K562 (cell line): ENCODE measurements around the gene NPAS2. TPM values are rescaled to one million over a fixed set of nuclear protein-coding genes. Genes with fewer than 3 reads are reported as not detected.
A peak's percentile ranks its signal among the peaks of the same experiment; 100 is the strongest.

Experiments
- CHD2 ChIP-seq: IDR thresholded peaks from 2 replicates; pipeline ENCODE4 v1.6.1; 2011; ENCODE audit warnings: low read depth, low read length
- FOXP1 ChIP-seq: sonication (generic); formaldehyde crosslinking; IDR thresholded peaks from 2 replicates; pipeline ENCODE4 v1.8.0; 2022; ENCODE audit warnings: mild to moderate bottlenecking, missing genetic modification reagents
- FUS ChIP-seq: fragments of 200-400 bp; formaldehyde crosslinking; optimal IDR thresholded peaks from 2 replicates; pipeline ENCODE3; 2017; ENCODE audit warnings: low read depth, low read length
- HMG20B ChIP-seq: fragments of 250-450 bp; sonication (Bioruptor Pico); IDR thresholded peaks from 2 replicates; pipeline ENCODE4 v1.5.0; 2021; ENCODE audit warnings: mild to moderate bottlenecking
- HMGN3 ChIP-seq: IDR thresholded peaks from 2 replicates; pipeline ENCODE4 v1.6.1; 2011; ENCODE audit warnings: borderline replicate concordance, low read depth, mild to moderate bottlenecking, mixed read lengths, low read length; ENCODE audit not compliant: insufficient read length; ENCODE audit errors: extremely low read depth
- KLF6 ChIP-seq: fragments of 250-450 bp; sonication (Bioruptor Pico); IDR thresholded peaks from 2 replicates; pipeline ENCODE4 v1.4.0; 2020; ENCODE audit warnings: mild to moderate bottlenecking, moderate library complexity, borderline replicate concordance
- TARDBP ChIP-seq: fragments of 450-650 bp; IDR thresholded peaks from 2 replicates; pipeline ENCODE4 v1.6.1; 2016
- TCF3 ChIP-seq: sonication (generic); formaldehyde crosslinking; IDR thresholded peaks from 2 replicates; pipeline ENCODE4 v1.4.0; 2020; ENCODE audit warnings: mild to moderate bottlenecking, missing genetic modification reagents
- ZC3H8 ChIP-seq: fragments of 450-650 bp; IDR thresholded peaks from 2 replicates; pipeline ENCODE4 v1.6.1; 2017
- ZKSCAN3 ChIP-seq: fragments of 250-450 bp; sonication (Bioruptor Pico); IDR thresholded peaks from 2 replicates; pipeline ENCODE4 v1.4.0; 2020
- ZNF583 ChIP-seq: fragments of 250-450 bp; sonication (Bioruptor Pico); IDR thresholded peaks from 2 replicates; pipeline ENCODE4 v1.4.0; 2020
- polyA plus RNA-seq, 8 experiments: library from polyadenylated mRNA; depleted of rRNA in 4 of 8; stranded (reverse) in 5 of 8; unstranded in 3 of 8; fragments of >200 nt; fragmentation: Nextera tagmentation in 2 of 8; fragmentation: Illumina TruSeq in 1 of 8; extraction: Ambion mirVana in 2 of 8; extraction: Trizol in 1 of 8; gene quantifications; 2 replicates each; pipeline versions ENCODE4 v1.2.1 to v1.2.3, GENCODE V29; 2011 to 2014; ENCODE audit warnings: inconsistent platforms in 1 of 8, missing spikeins in 1 of 8
- total RNA-seq, 7 experiments: library from RNA; depleted of rRNA in 6 of 7; stranded (reverse); fragments of >200 nt in 6 of 7; fragmentation: Illumina TruSeq in 2 of 7; extraction: Trizol in 2 of 7; gene quantifications; 2 replicates each; pipeline versions ENCODE4 v1.2.1 to v1.2.3, GENCODE V29; 2011 to 2021; ENCODE audit warnings: low replicate concordance in 1 of 7
- TF ChIP-seq, protein P1 (sequence below): sonication (generic); formaldehyde crosslinking; IDR thresholded peaks from 2 replicates; pipeline ENCODE4 v1.8.1; 2022; ENCODE audit warnings: missing genetic modification reagents
- TF ChIP-seq, protein P2 (sequence below): fragments of 250-450 bp; sonication (Bioruptor Pico); IDR thresholded peaks from 2 replicates; pipeline ENCODE4 v1.8.0; 2021; ENCODE audit warnings: moderate library complexity, mild to moderate bottlenecking, inconsistent platforms
- TF ChIP-seq, protein P3 (sequence below): fragments of 450-650 bp; IDR thresholded peaks from 2 replicates; pipeline ENCODE4 v1.6.1; 2016; ENCODE audit warnings: mild to moderate bottlenecking, moderate library complexity

Gene NPAS2
- total and polyA plus RNA-seq, 9 of the 15 experiments (the other 6 are each of a cell fraction or from before 2014, with no cell fraction given): 0.06 to 0.29 (median 0.07) TPM; not detected in 5

DNA sequence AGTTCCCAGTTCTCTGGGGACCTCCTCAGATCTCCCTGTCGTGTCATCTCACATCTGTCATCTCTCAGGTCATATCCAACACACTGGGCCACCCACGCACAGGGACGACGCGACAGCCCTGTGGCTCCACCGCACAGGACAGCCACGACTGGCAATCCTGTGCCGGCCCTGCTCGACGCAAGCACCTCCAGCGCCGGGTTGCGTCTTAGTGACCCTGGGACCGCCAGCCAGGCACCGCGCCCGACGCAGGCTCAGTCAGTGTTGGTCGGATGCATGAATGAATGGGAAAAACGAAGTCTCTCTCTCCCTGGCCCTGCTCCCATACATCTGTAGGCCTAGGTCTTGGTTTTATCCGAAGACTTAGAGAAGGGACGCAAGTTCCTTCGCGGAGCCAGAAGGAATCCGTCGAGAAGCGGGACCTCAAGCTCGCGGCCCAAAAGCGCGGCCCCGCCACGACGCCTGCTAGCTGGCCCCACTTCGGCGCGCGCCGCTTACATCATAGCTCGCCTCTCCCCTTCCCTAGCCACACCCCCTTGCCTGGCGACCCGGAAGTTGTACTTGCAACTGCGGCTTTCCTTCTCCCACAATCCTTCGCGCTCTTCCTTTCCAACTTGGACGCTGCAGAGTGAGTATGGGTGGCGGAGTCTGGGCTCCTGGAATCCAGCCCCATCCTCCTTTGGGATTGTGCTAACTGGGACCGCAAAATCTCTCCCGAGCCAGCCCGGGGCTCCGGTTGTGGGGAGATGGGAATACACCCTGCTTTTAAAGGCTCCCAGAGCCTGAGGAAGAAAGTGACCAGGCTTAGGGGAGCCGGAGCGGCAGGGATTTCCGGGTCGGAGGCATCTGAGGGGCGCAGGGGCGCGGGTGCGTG lies 182.0 kb downstream of the NPAS2 start, which contains the start of gene RPL31 (continued):
- TF ChIP-seq, protein P1, sequence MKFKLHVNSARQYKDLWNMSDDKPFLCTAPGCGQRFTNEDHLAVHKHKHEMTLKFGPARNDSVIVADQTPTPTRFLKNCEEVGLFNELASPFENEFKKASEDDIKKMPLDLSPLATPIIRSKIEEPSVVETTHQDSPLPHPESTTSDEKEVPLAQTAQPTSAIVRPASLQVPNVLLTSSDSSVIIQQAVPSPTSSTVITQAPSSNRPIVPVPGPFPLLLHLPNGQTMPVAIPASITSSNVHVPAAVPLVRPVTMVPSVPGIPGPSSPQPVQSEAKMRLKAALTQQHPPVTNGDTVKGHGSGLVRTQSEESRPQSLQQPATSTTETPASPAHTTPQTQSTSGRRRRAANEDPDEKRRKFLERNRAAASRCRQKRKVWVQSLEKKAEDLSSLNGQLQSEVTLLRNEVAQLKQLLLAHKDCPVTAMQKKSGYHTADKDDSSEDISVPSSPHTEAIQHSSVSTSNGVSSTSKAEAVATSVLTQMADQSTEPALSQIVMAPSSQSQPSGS (CRISPR knock-in tag): peak; percentile 97
- TF ChIP-seq ZC3H8: no peak
- no peak for TF ChIP-seq FUS
- peak; percentile 100 for TF ChIP-seq FOXP1 (CRISPR knock-in tag)
- TF ChIP-seq, protein P2, sequence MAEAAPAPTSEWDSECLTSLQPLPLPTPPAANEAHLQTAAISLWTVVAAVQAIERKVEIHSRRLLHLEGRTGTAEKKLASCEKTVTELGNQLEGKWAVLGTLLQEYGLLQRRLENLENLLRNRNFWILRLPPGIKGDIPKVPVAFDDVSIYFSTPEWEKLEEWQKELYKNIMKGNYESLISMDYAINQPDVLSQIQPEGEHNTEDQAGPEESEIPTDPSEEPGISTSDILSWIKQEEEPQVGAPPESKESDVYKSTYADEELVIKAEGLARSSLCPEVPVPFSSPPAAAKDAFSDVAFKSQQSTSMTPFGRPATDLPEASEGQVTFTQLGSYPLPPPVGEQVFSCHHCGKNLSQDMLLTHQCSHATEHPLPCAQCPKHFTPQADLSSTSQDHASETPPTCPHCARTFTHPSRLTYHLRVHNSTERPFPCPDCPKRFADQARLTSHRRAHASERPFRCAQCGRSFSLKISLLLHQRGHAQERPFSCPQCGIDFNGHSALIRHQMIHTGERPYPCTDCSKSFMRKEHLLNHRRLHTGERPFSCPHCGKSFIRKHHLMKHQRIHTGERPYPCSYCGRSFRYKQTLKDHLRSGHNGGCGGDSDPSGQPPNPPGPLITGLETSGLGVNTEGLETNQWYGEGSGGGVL (CRISPR knock-in tag): no peak
- TF ChIP-seq, protein P3, sequence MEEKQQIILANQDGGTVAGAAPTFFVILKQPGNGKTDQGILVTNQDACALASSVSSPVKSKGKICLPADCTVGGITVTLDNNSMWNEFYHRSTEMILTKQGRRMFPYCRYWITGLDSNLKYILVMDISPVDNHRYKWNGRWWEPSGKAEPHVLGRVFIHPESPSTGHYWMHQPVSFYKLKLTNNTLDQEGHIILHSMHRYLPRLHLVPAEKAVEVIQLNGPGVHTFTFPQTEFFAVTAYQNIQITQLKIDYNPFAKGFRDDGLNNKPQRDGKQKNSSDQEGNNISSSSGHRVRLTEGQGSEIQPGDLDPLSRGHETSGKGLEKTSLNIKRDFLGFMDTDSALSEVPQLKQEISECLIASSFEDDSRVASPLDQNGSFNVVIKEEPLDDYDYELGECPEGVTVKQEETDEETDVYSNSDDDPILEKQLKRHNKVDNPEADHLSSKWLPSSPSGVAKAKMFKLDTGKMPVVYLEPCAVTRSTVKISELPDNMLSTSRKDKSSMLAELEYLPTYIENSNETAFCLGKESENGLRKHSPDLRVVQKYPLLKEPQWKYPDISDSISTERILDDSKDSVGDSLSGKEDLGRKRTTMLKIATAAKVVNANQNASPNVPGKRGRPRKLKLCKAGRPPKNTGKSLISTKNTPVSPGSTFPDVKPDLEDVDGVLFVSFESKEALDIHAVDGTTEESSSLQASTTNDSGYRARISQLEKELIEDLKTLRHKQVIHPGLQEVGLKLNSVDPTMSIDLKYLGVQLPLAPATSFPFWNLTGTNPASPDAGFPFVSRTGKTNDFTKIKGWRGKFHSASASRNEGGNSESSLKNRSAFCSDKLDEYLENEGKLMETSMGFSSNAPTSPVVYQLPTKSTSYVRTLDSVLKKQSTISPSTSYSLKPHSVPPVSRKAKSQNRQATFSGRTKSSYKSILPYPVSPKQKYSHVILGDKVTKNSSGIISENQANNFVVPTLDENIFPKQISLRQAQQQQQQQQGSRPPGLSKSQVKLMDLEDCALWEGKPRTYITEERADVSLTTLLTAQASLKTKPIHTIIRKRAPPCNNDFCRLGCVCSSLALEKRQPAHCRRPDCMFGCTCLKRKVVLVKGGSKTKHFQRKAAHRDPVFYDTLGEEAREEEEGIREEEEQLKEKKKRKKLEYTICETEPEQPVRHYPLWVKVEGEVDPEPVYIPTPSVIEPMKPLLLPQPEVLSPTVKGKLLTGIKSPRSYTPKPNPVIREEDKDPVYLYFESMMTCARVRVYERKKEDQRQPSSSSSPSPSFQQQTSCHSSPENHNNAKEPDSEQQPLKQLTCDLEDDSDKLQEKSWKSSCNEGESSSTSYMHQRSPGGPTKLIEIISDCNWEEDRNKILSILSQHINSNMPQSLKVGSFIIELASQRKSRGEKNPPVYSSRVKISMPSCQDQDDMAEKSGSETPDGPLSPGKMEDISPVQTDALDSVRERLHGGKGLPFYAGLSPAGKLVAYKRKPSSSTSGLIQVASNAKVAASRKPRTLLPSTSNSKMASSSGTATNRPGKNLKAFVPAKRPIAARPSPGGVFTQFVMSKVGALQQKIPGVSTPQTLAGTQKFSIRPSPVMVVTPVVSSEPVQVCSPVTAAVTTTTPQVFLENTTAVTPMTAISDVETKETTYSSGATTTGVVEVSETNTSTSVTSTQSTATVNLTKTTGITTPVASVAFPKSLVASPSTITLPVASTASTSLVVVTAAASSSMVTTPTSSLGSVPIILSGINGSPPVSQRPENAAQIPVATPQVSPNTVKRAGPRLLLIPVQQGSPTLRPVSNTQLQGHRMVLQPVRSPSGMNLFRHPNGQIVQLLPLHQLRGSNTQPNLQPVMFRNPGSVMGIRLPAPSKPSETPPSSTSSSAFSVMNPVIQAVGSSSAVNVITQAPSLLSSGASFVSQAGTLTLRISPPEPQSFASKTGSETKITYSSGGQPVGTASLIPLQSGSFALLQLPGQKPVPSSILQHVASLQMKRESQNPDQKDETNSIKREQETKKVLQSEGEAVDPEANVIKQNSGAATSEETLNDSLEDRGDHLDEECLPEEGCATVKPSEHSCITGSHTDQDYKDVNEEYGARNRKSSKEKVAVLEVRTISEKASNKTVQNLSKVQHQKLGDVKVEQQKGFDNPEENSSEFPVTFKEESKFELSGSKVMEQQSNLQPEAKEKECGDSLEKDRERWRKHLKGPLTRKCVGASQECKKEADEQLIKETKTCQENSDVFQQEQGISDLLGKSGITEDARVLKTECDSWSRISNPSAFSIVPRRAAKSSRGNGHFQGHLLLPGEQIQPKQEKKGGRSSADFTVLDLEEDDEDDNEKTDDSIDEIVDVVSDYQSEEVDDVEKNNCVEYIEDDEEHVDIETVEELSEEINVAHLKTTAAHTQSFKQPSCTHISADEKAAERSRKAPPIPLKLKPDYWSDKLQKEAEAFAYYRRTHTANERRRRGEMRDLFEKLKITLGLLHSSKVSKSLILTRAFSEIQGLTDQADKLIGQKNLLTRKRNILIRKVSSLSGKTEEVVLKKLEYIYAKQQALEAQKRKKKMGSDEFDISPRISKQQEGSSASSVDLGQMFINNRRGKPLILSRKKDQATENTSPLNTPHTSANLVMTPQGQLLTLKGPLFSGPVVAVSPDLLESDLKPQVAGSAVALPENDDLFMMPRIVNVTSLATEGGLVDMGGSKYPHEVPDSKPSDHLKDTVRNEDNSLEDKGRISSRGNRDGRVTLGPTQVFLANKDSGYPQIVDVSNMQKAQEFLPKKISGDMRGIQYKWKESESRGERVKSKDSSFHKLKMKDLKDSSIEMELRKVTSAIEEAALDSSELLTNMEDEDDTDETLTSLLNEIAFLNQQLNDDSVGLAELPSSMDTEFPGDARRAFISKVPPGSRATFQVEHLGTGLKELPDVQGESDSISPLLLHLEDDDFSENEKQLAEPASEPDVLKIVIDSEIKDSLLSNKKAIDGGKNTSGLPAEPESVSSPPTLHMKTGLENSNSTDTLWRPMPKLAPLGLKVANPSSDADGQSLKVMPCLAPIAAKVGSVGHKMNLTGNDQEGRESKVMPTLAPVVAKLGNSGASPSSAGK: peak; percentile 100
- no peak for TF ChIP-seq HMG20B
- no peak for TF ChIP-seq ZKSCAN3 (CRISPR knock-in tag)
- TF ChIP-seq CHD2: no peak; the same call in 1 of the 2 replicates
- no peak for TF ChIP-seq KLF6 (CRISPR knock-in tag)
- peak; percentile 51 for TF ChIP-seq TCF3
- peak; percentile 32 for TF ChIP-seq HMGN3
- no peak; the same call in 1 of the 2 replicates for TF ChIP-seq TARDBP
- TF ChIP-seq ZNF583 (CRISPR knock-in tag): no peak; the same call in 1 of the 2 replicates
